GM12892 (cell line): ENCODE data around the gene GRM7.

Experiments used
- POLR2A ChIP-seq: IDR thresholded peaks from 2 replicates; pipeline ENCODE4 v1.6.1; 2011; ENCODE audit warnings: low read depth, low read length, control low read depth
- POLR2AphosphoS5 ChIP-seq: IDR thresholded peaks from 2 replicates; pipeline ENCODE4 v1.6.1; 2011; ENCODE audit warnings: low read depth, low read length, control low read depth
- TAF1 ChIP-seq: IDR thresholded peaks from 2 replicates; pipeline ENCODE4 v1.6.1; 2011; ENCODE audit warnings: low read depth, mild to moderate bottlenecking, control low read depth, low read length, borderline replicate concordance

DNA sequence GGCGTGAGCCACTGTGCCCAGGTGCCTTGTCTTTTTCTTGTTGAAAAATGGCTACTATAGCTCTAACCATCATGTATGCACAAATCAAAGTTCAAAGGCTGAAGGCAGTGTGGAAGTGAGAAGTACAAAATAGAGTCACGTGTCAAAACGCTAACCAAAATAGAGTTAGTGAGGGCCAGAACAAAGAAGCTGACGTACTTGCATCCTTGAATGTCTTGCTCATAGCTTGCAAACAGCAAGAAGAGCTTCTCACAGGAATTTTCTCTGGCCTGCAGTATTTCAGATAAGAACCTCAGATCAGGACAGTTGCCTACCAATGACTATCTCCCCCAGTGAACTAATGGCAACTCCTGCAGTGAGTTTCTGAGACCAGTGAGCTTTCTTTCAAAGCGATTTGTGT is 713.5 kb downstream of the GRM7 start:
- no peak for TF ChIP-seq POLR2AphosphoS5
- no peak for TF ChIP-seq POLR2A
- no peak for TF ChIP-seq TAF1
